ENCODE data around the gene DCC. TPM values are rescaled to one million over a fixed set of nuclear protein-coding genes. Genes with fewer than 3 reads are reported as not detected.

The DCC gene
- total and polyA plus RNA-seq, 2 donors (not counting 1 experiment from before 2014, with no cell fraction given), result 0.14 TPM; not detected in 1

DNA sequence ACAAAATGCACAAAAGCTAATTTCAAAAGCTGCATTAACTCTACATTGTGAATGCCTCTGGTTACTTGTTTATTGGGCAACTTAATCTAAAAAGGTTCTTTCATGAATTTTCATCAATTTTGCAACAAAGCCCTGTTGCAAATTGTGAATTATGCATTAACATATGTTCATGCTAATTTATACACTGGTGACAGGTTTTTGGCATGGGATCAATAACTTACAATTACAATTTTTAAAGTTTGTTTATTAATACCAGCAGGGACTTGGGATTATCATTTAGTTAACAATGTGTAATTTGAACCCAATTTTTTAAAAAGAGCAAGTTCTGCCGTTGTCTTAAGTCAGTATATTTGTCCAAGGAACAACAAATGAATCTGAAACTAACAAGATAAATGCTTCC, 183.6 kb downstream of the DCC start:
- TF ChIP-seq, protein P1, sequence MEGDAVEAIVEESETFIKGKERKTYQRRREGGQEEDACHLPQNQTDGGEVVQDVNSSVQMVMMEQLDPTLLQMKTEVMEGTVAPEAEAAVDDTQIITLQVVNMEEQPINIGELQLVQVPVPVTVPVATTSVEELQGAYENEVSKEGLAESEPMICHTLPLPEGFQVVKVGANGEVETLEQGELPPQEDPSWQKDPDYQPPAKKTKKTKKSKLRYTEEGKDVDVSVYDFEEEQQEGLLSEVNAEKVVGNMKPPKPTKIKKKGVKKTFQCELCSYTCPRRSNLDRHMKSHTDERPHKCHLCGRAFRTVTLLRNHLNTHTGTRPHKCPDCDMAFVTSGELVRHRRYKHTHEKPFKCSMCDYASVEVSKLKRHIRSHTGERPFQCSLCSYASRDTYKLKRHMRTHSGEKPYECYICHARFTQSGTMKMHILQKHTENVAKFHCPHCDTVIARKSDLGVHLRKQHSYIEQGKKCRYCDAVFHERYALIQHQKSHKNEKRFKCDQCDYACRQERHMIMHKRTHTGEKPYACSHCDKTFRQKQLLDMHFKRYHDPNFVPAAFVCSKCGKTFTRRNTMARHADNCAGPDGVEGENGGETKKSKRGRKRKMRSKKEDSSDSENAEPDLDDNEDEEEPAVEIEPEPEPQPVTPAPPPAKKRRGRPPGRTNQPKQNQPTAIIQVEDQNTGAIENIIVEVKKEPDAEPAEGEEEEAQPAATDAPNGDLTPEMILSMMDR (conservative IDR thresholded peaks at IDR 0.05 in 1 of 2, IDR thresholded peaks at IDR 0.05 in 1 of 2; ENCODE audit: low read depth in 1 of 2, low read length in 2 of 2), result no peak
- no peak for TF ChIP-seq EZH2 (IDR thresholded peaks at IDR 0.05; ENCODE audit: low read length, missing control alignments)
- Histone ChIP-seq H3K79me2 (ENCODE audit: control insufficient read depth, insufficient read depth, low read length) (no peaks in the 10 kb centered on the region), H3K9me3 (ENCODE audit: control insufficient read depth, insufficient read depth, low read depth, low read length) (no peaks in the 10 kb centered on the region), H3K9ac (ENCODE audit: insufficient read depth, low read length) (no peak overlapping the region), H3K4me2 (ENCODE audit: extremely low read depth, insufficient read depth, low read length) (no peak overlapping the region), H3K27me3 (ENCODE audit: control insufficient read depth, insufficient read depth, low read length) (no peaks in the 10 kb centered on the region), H3K27ac (ENCODE audit: insufficient read depth, low read length) (no peak overlapping the region), H3K4me3 (replicated peaks in 1 of 4; ENCODE audit: control extremely low read depth in 1 of 4, insufficient read depth in 1 of 4, low read depth in 3 of 4, low read length in 4 of 4) (no peak overlapping the region), H3K4me1 (ENCODE audit: control insufficient read depth, extremely low read depth, insufficient read depth, low read length) (no peaks in the 10 kb centered on the region), H2AFZ (ENCODE audit: low read length) (no peak overlapping the region), H4K20me1 (ENCODE audit: control insufficient read depth, extremely low read depth, insufficient read depth, low read length) (no peaks in the 10 kb centered on the region), H3K36me3 (ENCODE audit: control insufficient read depth, insufficient read depth, low read length) (no peaks in the 10 kb centered on the region)
- DNase-seq (ENCODE audit: low read depth in 2 of 2), result no peak

DNA sequence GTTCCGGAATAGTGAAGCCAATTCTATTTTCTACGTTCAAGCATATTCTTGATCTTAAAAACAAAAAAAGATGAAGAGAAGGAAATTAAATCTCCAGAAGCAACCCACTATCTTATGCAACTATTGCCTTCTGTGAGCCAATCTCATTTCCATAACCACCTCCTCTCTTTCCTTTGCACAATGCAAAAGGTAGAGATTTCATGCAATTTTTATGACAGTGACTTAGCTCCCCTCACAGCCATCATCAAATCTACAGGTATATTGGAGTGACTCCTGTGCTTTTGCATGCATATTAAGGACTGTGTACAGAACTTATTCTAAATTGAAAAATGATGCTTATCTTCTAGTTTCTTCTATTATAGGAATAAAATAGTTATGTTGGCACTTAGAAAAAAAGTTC, 191.8 kb downstream of the DCC start:
- no peak for DNase-seq (ENCODE audit: low read depth in 2 of 2)

DNA sequence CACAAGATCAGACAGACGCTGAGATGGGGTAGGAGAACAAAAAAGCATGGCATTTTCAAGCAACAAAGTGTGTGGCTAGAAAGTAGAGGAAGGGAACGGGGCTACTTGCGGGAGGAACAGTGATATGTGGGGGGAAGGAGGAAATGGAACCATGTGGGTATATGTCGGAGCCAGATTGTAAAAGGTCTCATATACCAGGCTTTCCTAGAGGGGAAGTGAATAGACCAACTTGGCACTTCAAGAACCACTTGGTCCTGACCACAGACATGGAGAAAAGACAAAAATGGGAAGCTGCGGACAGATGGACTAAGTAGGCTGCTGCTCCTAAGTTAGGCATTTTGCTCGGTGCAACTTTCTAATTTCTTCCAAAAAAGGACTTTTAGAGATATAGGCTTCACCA, 196.0 kb downstream of the DCC start:
- no peaks in the 10 kb centered on the region for H4K20me1 ChIP-seq (ENCODE audit: control insufficient read depth, extremely low read depth, insufficient read depth, low read length)
- no peaks in the 10 kb centered on the region for H3K9me3 ChIP-seq (ENCODE audit: control insufficient read depth, insufficient read depth, low read depth, low read length)
- H3K27ac ChIP-seq (ENCODE audit: insufficient read depth, low read length), result no peak overlapping the region
- no peaks in the 10 kb centered on the region for H3K27me3 ChIP-seq (ENCODE audit: control insufficient read depth, insufficient read depth, low read length)
- H3K4me2 ChIP-seq (ENCODE audit: extremely low read depth, insufficient read depth, low read length), result no peak overlapping the region
- H3K9ac ChIP-seq (ENCODE audit: insufficient read depth, low read length), result no peak overlapping the region
- no peak overlapping the region for H2AFZ ChIP-seq (ENCODE audit: low read length)
- no peak for DNase-seq (ENCODE audit: low read depth in 2 of 2)
- TF ChIP-seq, protein P1 (conservative IDR thresholded peaks at IDR 0.05 in 1 of 2, IDR thresholded peaks at IDR 0.05 in 1 of 2; ENCODE audit: low read depth in 1 of 2, low read length in 2 of 2), result no peak
- no peak for TF ChIP-seq EZH2 (IDR thresholded peaks at IDR 0.05; ENCODE audit: low read length, missing control alignments)
- H3K79me2 ChIP-seq (ENCODE audit: control insufficient read depth, insufficient read depth, low read length), result no peaks in the 10 kb centered on the region
- H3K4me3 ChIP-seq (replicated peaks in 1 of 4; ENCODE audit: control extremely low read depth in 1 of 4, insufficient read depth in 1 of 4, low read depth in 3 of 4, low read length in 4 of 4), result no peak overlapping the region
- no peaks in the 10 kb centered on the region for H3K4me1 ChIP-seq (ENCODE audit: control insufficient read depth, extremely low read depth, insufficient read depth, low read length)
- no peaks in the 10 kb centered on the region for H3K36me3 ChIP-seq (ENCODE audit: control insufficient read depth, insufficient read depth, low read length)

More for the DNA sequence above, 191.8 kb downstream of the DCC start:
- Histone ChIP-seq H3K36me3 (ENCODE audit: control insufficient read depth, insufficient read depth, low read length) (no peaks in the 10 kb centered on the region), H3K27ac (ENCODE audit: insufficient read depth, low read length) (no peak overlapping the region), H4K20me1 (ENCODE audit: control insufficient read depth, extremely low read depth, insufficient read depth, low read length) (no peaks in the 10 kb centered on the region), H3K4me1 (ENCODE audit: control insufficient read depth, extremely low read depth, insufficient read depth, low read length) (no peaks in the 10 kb centered on the region), H3K27me3 (ENCODE audit: control insufficient read depth, insufficient read depth, low read length) (no peaks in the 10 kb centered on the region), H3K9me3 (ENCODE audit: control insufficient read depth, insufficient read depth, low read depth, low read length) (no peaks in the 10 kb centered on the region), H3K9ac (ENCODE audit: insufficient read depth, low read length) (no peak overlapping the region), H3K4me3 (replicated peaks in 1 of 4; ENCODE audit: control extremely low read depth in 1 of 4, insufficient read depth in 1 of 4, low read depth in 3 of 4, low read length in 4 of 4) (no peak overlapping the region), H2AFZ (ENCODE audit: low read length) (no peak overlapping the region), H3K4me2 (ENCODE audit: extremely low read depth, insufficient read depth, low read length) (no peak overlapping the region), H3K79me2 (ENCODE audit: control insufficient read depth, insufficient read depth, low read length) (no peaks in the 10 kb centered on the region)
- no peak for TF ChIP-seq EZH2 (IDR thresholded peaks at IDR 0.05; ENCODE audit: low read length, missing control alignments)
- TF ChIP-seq, protein P1 (conservative IDR thresholded peaks at IDR 0.05 in 1 of 2, IDR thresholded peaks at IDR 0.05 in 1 of 2; ENCODE audit: low read depth in 1 of 2, low read length in 2 of 2), result no peak

Data from fibroblast of lung (primary cell).